Endodermal cell (in vitro differentiated cells): ENCODE results near the gene SUN2. TPM values are rescaled to one million over a fixed set of nuclear protein-coding genes. Genes with fewer than 3 reads are reported as not detected.

Experiments
- DNase-seq: peaks from one replicate; pipeline ENCODE4 v3.0.0-alpha.2; 2017
- H3K27ac ChIP-seq: 2 replicates; pipeline ENCODE4 v1.5.1; 2013; ENCODE audit warnings: mild to moderate bottlenecking, low read depth, low read length, moderate library complexity
- H3K27me3 ChIP-seq: 2 replicates; pipeline ENCODE4 v1.6.1; 2013; ENCODE audit warnings: mild to moderate bottlenecking, low read length, moderate library complexity; ENCODE audit not compliant: insufficient read depth, control insufficient read depth, poor library complexity, severe bottlenecking
- H3K36me3 ChIP-seq: 2 replicates; pipeline ENCODE4 v1.7.0; 2013; ENCODE audit warnings: mild to moderate bottlenecking, low read length, moderate library complexity; ENCODE audit not compliant: control insufficient read depth, insufficient read depth
- H3K4me1 ChIP-seq: one replicate; pipeline ENCODE4 v1.7.0; 2013; ENCODE audit warnings: low read length; ENCODE audit not compliant: control insufficient read depth, insufficient read depth
- H3K4me3 ChIP-seq: 2 replicates; pipeline ENCODE4 v1.5.1; 2013; ENCODE audit warnings: mild to moderate bottlenecking, low read length, moderate library complexity
- H3K9ac ChIP-seq: 2 replicates; pipeline ENCODE4 v1.6.1; 2013; ENCODE audit warnings: mild to moderate bottlenecking, low read length, moderate library complexity; ENCODE audit not compliant: poor library complexity, severe bottlenecking; ENCODE audit errors: extremely low read depth
- H3K9me3 ChIP-seq: 2 replicates; pipeline ENCODE4 v1.6.1; 2013; ENCODE audit warnings: mild to moderate bottlenecking, low read length, moderate library complexity; ENCODE audit not compliant: control insufficient read depth
- H3K27ac Mint-ChIP-seq: 2 replicates; pipeline ENCODE4 v1.8.0; 2020; ENCODE audit warnings: mixed read lengths
- H3K27me3 Mint-ChIP-seq: 2 replicates; pipeline ENCODE4 v1.8.0; 2021; ENCODE audit warnings: mild to moderate bottlenecking, mixed read lengths; ENCODE audit not compliant: insufficient read depth
- H3K36me3 Mint-ChIP-seq: 2 replicates; pipeline ENCODE4 v1.8.0; 2020; ENCODE audit warnings: low read depth, mixed read lengths
- H3K4me1 Mint-ChIP-seq: 2 replicates; pipeline ENCODE4 v1.8.0; 2020; ENCODE audit warnings: mixed read lengths
- H3K4me3 Mint-ChIP-seq: 2 replicates; pipeline ENCODE4 v1.8.0; 2020; ENCODE audit warnings: mild to moderate bottlenecking, moderate library complexity, mixed read lengths
- H3K9me3 Mint-ChIP-seq: 2 replicates; pipeline ENCODE4 v1.8.0; 2020; ENCODE audit warnings: mild to moderate bottlenecking, mixed read lengths
- CTCF ChIP-seq: fragments of 200-600 bp; sonication (generic); conservative IDR thresholded peaks from 2 replicates; pipeline ENCODE4 v1.5.0; 2021; ENCODE audit warnings: antibody characterized with exemption, mild to moderate bottlenecking
- WGBS, 2 experiments: methylation state at CpG; one replicate each; pipeline versions ENCODE4 v1.1.5 to v1.1.7; 2013; ENCODE audit warnings: missing lambda C conversion rate in 2 of 2, mixed read lengths in 1 of 2; ENCODE audit not compliant: insufficient coverage in 1 of 2, insufficient read length in 1 of 2; 5-methylcytosine and 5-hydroxymethylcytosine counted together
- total RNA-seq, 2 donors: library from RNA; stranded (reverse); fragmentation: NEBNext Ultra II Directional in 1 of 2; extraction: Animal tissue kit (Norgen Biotek cat#: 25700) in 1 of 2; gene quantifications; 2 replicates in 1 of 2; 3 replicates in 1 of 2; pipeline ENCODE4 v1.2.1, GENCODE V29; 2021

Gene SUN2
- total RNA-seq, 2 donors from 2014 or later, result 23.0 to 32.4 TPM

GRCh38 chr22:38772623-38772873, 16.8 kb upstream of the SUN2 start:
- Mint-ChIP-seq H3K4me1 (no peaks in the 10 kb centered on the region), H3K9me3 (no peaks in the 10 kb centered on the region), H3K27ac (no peak overlapping the region), H3K4me3 (no peak overlapping the region), H3K27me3 (peaks cover 3% of the 10 kb centered on the region), H3K36me3 (no peaks in the 10 kb centered on the region)
- no peak for TF ChIP-seq CTCF
- WGBS, 2 experiments, result 70 to 90% methylated on average over 5 to 8 of the region's 8 CpGs
- Histone ChIP-seq H3K4me1 (no peaks in the 10 kb centered on the region), H3K9me3 (no peaks in the 10 kb centered on the region), H3K27me3 (no peaks in the 10 kb centered on the region), H3K9ac (no peak overlapping the region), H3K4me3 (no peak overlapping the region), H3K27ac (no peak overlapping the region), H3K36me3 (no peaks in the 10 kb centered on the region)
- DNase-seq, result no peak

DNA sequence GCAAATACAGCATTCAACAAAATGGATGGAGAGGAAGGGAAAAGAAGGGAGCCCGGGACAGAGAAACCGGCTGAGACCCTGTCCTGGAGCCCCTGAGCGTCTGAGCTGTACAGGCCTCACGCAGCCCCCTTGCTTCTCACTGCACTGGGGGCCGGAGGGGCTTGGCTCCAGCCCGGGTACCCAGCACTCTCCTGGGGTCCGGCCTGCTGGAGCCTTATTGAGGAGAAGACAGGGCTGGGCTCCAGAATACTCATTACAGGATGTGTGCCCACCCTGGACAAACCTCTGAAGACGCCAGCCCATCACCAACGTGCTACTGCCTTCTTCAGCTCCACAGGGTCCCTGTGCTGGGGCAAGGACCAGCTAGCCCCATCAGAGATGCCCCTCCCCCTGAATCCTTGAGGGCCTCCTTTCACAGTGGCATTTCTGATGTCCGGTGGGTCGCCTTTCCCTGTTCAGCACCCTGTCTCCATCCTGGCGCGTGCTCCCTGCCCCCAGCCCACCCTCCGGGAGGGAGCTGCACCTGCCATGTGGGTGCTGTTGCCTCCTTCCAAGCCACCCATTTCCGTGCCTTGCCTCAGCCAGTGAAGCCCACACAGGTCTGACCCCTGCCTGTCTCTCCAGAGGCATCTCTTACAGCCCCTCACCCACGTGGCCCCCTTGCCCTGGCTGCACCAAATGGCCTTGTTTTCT, 14.6 kb upstream of the SUN2 start:
- no peak for TF ChIP-seq CTCF
- H3K36me3 Mint-ChIP-seq, result no peaks in the 10 kb centered on the region
- no peaks in the 10 kb centered on the region for H3K9me3 Mint-ChIP-seq
- WGBS, 2 experiments, result 91 to 92% methylated on average over 13 to 16 of the region's 16 CpGs
- Histone ChIP-seq H3K27me3 (no peaks in the 10 kb centered on the region), H3K9ac (no peak overlapping the region), H3K4me3 (no peak overlapping the region), H3K9me3 (no peaks in the 10 kb centered on the region), H3K36me3 (no peaks in the 10 kb centered on the region), H3K27ac (no peak overlapping the region), H3K4me1 (no peaks in the 10 kb centered on the region)
- DNase-seq, result no peak
- H3K4me1 Mint-ChIP-seq, result no peaks in the 10 kb centered on the region
- H3K27me3 Mint-ChIP-seq, result peaks cover 3% of the 10 kb centered on the region
- no peak overlapping the region for H3K4me3 Mint-ChIP-seq
- H3K27ac Mint-ChIP-seq, result no peak overlapping the region

DNA sequence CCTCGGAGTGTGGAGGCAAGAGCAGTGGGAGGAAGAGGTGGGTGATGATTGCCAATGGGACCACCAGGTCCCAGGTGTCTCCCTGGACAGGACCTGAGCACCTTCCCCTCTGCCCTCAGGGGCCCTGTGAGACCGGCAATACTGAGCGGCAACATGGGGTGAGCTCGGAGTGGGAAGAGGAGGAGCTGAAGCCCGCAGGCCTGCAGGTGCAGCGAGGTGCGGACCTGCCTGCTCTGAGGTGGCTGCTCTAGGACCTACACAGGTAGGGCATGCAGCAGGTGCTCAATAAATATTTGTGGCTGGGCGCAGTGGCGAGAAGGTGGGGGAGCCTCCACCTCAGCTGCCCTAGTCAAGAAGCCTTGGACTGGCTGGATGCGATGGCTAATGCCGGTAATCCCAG, 12.2 kb upstream of the SUN2 start:
- TF ChIP-seq CTCF, result no peak
- Mint-ChIP-seq H3K4me1 (no peaks in the 10 kb centered on the region), H3K27ac (no peak overlapping the region), H3K9me3 (no peaks in the 10 kb centered on the region), H3K4me3 (no peak overlapping the region), H3K36me3 (no peaks in the 10 kb centered on the region), H3K27me3 (no peaks in the 10 kb centered on the region)
- 93 to 96% methylated on average over 11 of the region's 11 CpGs for WGBS, 2 experiments
- Histone ChIP-seq H3K9ac (no peak overlapping the region), H3K4me1 (no peaks in the 10 kb centered on the region), H3K4me3 (no peak overlapping the region), H3K27me3 (no peaks in the 10 kb centered on the region), H3K9me3 (no peaks in the 10 kb centered on the region), H3K27ac (no peak overlapping the region), H3K36me3 (no peaks in the 10 kb centered on the region)
- no peak for DNase-seq
